Stomach smooth muscle (tissue), 2 donors: Measurements from ENCODE around the gene HRH2.

Experiments used
- H3K27ac ChIP-seq: one replicate; pipeline ENCODE4 v1.7.0; 2013; ENCODE audit warnings: mild to moderate bottlenecking, low read length, inconsistent platforms
- H3K27me3 ChIP-seq, 2 donors: one replicate each; pipeline ENCODE4 v1.7.0; 2013; ENCODE audit warnings: low read length in 2 of 2; ENCODE audit not compliant: insufficient read depth in 2 of 2, control insufficient read depth in 1 of 2
- H3K36me3 ChIP-seq, 2 donors: one replicate each; pipeline ENCODE4 v1.7.0; 2013; ENCODE audit warnings: low read length in 2 of 2; ENCODE audit not compliant: control insufficient read depth in 2 of 2, insufficient read depth in 2 of 2
- H3K4me1 ChIP-seq: one replicate; pipeline ENCODE4 v1.7.0; 2013; ENCODE audit warnings: low read length; ENCODE audit not compliant: control insufficient read depth, insufficient read depth
- H3K4me3 ChIP-seq, 2 donors: one replicate each; pipeline ENCODE4 v1.7.0; 2013; ENCODE audit warnings: low read length in 2 of 2
- H3K9ac ChIP-seq, 2 donors: one replicate each; pipeline ENCODE4 v1.7.0; 2013; ENCODE audit warnings: low read length in 2 of 2, mild to moderate bottlenecking in 1 of 2
- H3K9me3 ChIP-seq, 2 donors: one replicate each; pipeline ENCODE4 v1.7.0; 2013; ENCODE audit warnings: low read length in 2 of 2; ENCODE audit not compliant: control insufficient read depth in 2 of 2
- donor health status: healthy.
- donor health status: Pancreatic carcinoma.

HRH2 gene

DNA sequence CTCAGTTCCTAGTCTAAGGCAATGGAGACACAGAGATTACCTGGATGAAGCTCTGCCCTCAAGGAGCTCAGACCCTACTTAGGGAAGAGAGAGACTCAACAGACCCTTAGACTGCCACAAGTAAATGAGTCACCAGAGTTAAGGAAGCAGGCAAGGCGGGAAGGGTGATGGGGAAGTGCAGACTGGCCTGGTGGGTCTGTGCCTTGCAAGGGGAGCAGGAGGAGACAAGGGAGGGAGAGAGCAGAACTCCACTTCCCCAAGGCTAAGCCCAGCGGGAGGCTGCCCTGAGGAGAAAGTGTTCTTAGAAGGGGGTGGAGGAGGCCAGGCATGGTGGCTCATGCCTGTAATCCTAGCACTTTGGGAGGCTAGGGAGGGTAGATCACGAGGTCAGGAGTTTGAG, 83.7 kb downstream of the HRH2 start:
- Histone ChIP-seq H3K27ac (no peak overlapping the region), H3K4me3 (no peak overlapping the region), H3K27me3 (peaks cover 6 to 21% of the 10 kb centered on the region in 2 donors), H3K9ac (no peak overlapping the region), H3K36me3 (no peaks in the 10 kb centered on the region), H3K4me1 (no peaks in the 10 kb centered on the region), H3K9me3 (no peaks in the 10 kb centered on the region)

DNA sequence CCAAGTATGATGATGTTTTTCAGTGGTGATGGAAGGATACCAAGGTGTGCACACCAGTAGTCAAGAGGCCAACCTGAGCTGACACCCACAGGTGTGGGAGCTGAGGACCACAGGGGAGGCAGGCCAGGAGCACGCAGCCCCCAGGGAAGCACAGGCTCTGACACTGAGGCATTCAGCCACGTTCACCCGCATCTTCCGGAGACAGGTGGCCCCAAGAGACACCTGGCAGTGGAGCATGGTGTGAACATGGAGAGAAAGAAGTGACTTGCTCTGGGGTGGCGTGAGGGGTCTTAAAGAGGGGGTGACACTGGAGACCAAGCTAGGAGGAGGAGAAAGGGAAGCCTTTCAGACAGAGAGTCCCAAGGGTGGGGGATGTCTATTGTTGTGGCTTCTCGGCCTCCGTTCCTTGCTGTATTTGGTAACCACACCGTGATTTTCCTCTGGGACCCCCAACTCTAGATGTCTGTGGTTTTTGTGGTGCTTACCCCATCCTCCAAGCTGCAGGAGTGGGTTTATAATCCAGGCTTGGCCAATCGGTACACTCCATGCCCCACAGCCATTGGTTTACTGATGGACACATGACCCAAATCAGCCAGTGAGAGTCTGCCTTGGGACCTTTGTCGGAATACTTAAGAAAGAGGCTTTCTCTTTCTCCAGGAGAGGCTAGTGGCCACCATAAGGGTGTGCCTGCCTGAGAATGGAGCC, 84.6 kb downstream of the HRH2 start:
- no peaks in the 10 kb centered on the region for H3K9me3 ChIP-seq
- H3K4me3 ChIP-seq = no peak overlapping the region

DNA sequence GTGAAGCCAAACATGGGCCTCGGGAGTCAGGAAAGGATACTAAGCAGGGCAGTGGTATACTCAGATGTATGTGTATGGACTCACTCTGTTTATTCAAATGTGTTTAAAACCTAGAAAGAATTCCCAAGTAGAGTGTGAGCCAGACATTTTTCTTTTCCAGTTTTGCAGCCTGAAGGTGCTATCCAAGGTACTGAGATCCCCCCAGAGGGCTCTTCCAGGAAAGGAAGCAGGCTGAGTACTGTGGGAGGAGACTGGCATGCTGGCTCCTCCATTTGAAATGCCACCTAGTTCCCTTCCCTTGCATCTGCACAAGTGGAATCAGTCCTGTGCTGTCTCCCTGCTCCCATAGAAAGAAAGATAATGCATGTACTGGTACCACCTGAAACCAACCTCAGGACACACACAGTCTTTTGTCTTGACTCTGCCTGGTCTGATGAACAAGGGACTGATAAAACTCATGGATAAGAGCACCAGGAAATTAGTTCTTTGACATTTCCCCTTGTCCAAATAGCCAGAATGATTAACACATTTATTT, 85.9 kb downstream of the HRH2 start:
- H3K27me3 ChIP-seq = peaks cover 6 to 14% of the 10 kb centered on the region in 2 donors
- H3K4me1 ChIP-seq = no peaks in the 10 kb centered on the region
- H3K36me3 ChIP-seq = no peaks in the 10 kb centered on the region
- no peak overlapping the region for H3K4me3 ChIP-seq
- no peak overlapping the region for H3K27ac ChIP-seq
- H3K9ac ChIP-seq = no peak overlapping the region
- no peaks in the 10 kb centered on the region for H3K9me3 ChIP-seq

More for the DNA sequence above, 84.6 kb downstream of the HRH2 start:
- H3K9ac ChIP-seq = no peak overlapping the region
- no peaks in the 10 kb centered on the region for H3K36me3 ChIP-seq
- no peak overlapping the region for H3K27ac ChIP-seq
- H3K27me3 ChIP-seq = peaks cover 6 to 19% of the 10 kb centered on the region in 2 donors
- H3K4me1 ChIP-seq = no peaks in the 10 kb centered on the region

DNA sequence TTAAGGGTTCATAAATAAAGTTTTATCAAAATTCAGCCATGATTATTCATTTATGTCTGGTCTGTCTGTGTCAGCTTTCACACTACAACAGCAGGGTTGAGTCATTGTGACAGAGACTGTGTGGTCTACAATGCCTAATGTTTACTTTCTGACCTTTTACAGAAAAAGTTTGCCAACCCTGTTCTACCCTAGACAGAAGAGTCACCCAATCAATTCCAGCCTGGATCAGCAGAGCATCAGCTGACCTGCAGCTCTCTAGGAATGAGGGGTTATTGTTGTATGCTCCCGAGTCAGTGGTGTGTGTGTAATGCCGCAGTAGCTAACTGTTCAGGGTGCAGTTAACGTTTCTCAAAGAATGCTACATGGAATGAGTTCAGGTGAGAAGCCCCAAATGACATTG, 87.3 kb downstream of the HRH2 start:
- peaks cover 6 to 19% of the 10 kb centered on the region in 2 donors for H3K27me3 ChIP-seq
- H3K9me3 ChIP-seq = no peaks in the 10 kb centered on the region
- no peaks in the 10 kb centered on the region for H3K36me3 ChIP-seq
- H3K27ac ChIP-seq = no peak overlapping the region
- H3K4me1 ChIP-seq = no peaks in the 10 kb centered on the region
- no peak overlapping the region for H3K9ac ChIP-seq
- H3K4me3 ChIP-seq = no peak overlapping the region

DNA sequence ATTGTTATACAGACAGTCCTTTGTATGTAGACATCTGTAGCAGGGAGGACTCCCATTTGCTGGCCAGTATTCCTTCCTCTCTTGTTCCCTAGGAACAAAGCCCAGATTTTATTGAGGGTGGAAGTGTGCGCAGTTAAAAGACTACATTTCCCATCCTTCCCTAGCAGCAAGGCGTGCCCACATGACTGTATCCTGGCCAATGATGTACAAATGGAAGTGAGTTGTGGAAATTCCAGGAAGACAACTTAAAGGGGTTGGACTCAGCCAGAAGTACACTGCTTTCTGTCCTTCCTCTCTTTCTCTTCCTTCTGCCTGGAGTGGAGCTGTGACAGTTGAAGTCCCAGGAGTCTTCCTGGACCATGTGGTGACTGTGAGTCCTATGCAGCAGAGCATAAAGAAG, 89.0 kb downstream of the HRH2 start:
- H3K27me3 ChIP-seq = peaks cover 0 to 17% of the 10 kb centered on the region in 2 donors

DNA sequence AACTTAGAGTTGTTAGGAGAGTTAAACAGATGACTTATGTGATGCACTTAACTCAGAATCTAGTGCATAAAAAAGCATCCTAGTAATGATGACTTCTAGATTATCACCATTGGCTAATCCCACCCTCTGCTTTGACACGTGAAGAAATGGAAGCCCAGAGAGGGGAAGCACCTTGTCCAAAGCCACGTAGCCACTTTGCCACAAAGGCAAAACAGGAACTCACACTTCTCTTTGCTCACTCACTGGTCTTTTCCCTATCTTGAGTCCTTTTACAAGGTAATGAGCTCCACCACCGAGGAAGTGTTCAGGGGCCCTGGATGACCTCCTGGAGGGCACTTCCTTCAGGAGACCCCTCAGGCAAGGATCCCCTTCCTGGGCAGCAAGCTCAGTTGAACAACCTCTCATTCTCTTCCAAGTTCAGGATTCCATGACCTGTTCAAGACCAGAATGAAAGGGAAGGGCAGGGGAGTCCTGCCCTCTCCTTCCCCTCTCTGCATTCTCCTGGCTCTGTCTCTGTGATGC, 89.7 kb downstream of the HRH2 start:
- Histone ChIP-seq H3K9ac (no peak overlapping the region), H3K27ac (no peak overlapping the region), H3K36me3 (no peaks in the 10 kb centered on the region), H3K4me1 (no peaks in the 10 kb centered on the region), H3K4me3 (no peak overlapping the region), H3K27me3 (peaks cover 2 to 21% of the 10 kb centered on the region in 2 donors), H3K9me3 (no peaks in the 10 kb centered on the region)

More for the DNA sequence above, 89.0 kb downstream of the HRH2 start:
- Histone ChIP-seq H3K4me1 (no peaks in the 10 kb centered on the region), H3K9me3 (no peaks in the 10 kb centered on the region), H3K27ac (no peak overlapping the region), H3K9ac (no peak overlapping the region), H3K36me3 (no peaks in the 10 kb centered on the region), H3K4me3 (no peak overlapping the region)

DNA sequence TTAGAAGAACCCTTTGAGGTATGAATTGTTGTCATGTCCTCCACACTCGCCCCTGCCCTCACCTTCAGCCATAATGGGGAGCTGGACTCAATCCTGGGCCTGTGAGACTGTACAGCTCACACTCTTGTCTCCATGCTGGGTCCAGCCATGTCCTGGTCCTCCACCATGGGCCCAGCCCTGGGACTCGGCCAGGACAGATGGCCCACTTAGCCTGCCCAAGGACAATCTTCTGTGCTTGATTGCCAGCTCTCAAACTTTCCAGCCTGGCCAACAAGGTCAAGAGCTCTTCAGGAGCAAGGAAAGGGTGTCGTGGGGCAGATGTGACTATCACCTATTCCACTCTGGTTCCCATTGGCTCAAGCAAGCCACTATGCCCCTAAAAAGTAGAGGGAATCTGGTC, 90.8 kb downstream of the HRH2 start:
- no peak overlapping the region for H3K27ac ChIP-seq
- no peaks in the 10 kb centered on the region for H3K9me3 ChIP-seq
- H3K27me3 ChIP-seq = peaks cover 2 to 20% of the 10 kb centered on the region in 2 donors
- no peak overlapping the region for H3K4me3 ChIP-seq
- no peaks in the 10 kb centered on the region for H3K4me1 ChIP-seq
- H3K9ac ChIP-seq = no peak overlapping the region
- H3K36me3 ChIP-seq = no peaks in the 10 kb centered on the region

DNA sequence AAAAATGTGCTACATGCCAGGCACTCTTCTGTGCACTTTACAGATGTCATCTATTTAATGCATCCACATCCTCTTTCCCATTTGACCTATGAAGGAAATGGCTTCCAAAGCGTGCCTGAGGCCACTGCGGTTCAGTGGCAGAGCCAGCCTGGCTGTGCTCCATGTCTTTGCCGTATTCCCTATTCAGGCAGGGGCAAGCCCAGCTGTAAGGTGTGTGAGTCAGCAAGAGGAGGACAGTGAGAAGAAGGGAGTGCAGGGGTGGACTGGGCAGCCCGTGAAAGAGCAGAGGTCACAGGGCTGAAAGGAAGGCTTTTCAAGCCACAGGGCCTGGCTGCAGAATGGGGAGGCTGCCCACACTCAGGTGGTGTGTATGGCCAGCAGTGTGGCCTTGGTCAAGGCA, 91.7 kb downstream of the HRH2 start:
- H3K4me3 ChIP-seq = no peak overlapping the region
- H3K36me3 ChIP-seq = no peaks in the 10 kb centered on the region
- H3K9me3 ChIP-seq = no peaks in the 10 kb centered on the region
- no peak overlapping the region for H3K27ac ChIP-seq
- H3K27me3 ChIP-seq = peaks cover 2 to 23% of the 10 kb centered on the region in 2 donors
- no peak overlapping the region for H3K9ac ChIP-seq
- no peaks in the 10 kb centered on the region for H3K4me1 ChIP-seq

DNA sequence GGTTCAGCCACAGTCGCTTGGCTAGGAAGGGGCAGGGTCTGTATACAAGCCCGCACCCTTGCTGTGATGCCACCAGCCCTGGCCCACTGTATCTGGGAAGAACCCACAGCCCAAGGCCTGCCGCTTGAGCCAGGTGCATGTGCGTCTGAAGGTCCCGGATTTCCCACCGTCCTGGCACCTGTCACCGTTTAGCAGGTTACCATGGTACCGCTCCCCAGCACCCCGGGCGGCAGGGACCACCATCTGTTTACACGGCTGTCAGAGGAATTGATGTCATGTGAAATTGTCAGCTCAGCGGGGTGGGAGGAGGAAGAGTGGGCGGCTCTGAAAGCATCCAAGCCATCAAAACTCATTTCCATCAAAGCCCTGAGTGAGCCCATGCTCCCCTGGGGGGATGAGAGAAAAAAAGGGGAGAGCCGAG, 92.7 kb downstream of the HRH2 start:
- H3K4me1 ChIP-seq = no peaks in the 10 kb centered on the region
- no peak overlapping the region for H3K4me3 ChIP-seq
- H3K36me3 ChIP-seq = no peaks in the 10 kb centered on the region
- peaks cover 2 to 27% of the 10 kb centered on the region in 2 donors for H3K27me3 ChIP-seq
- H3K9ac ChIP-seq = no peak overlapping the region
- no peaks in the 10 kb centered on the region for H3K9me3 ChIP-seq
- no peak overlapping the region for H3K27ac ChIP-seq

DNA sequence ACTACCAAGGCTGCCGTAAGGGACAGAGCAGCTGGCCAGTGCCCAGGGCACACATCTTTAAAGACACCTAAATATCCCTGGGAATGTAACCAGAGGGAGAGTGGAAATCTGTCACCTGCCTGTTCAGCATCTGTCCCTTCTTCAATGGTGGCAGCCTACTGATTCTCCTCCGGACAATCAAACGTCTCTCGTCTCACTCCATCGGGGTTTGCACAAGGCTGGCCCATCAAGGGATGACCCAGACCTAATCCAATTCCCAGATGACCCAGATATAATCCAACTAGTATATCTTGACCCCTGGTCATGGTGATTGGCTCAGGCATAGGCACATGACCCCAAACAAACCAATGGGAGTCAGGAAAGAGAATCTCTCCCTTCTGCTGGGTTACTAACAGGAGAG, 93.5 kb downstream of the HRH2 start:
- Histone ChIP-seq H3K4me3 (no peak overlapping the region), H3K9me3 (no peaks in the 10 kb centered on the region), H3K4me1 (no peaks in the 10 kb centered on the region), H3K36me3 (no peaks in the 10 kb centered on the region), H3K9ac (no peak overlapping the region), H3K27ac (no peak overlapping the region), H3K27me3 (peaks cover 2 to 24% of the 10 kb centered on the region in 2 donors)
